Glutamatergic neuron (in vitro differentiated cells): ENCODE measurements around the gene ADGRB3. TPM values are rescaled to one million over a fixed set of nuclear protein-coding genes. Genes with fewer than 3 reads are reported as not detected.

Experiments used
- DNase-seq: peaks from one replicate; pipeline ENCODE4 v3.0.0; 2022
- H3K27ac Mint-ChIP-seq: one replicate; pipeline ENCODE4 v1.8.0; 2020; ENCODE audit warnings: mild to moderate bottlenecking, mixed read lengths, inconsistent platforms; ENCODE audit not compliant: unreplicated experiment
- H3K27me3 Mint-ChIP-seq: one replicate; pipeline ENCODE4 v1.8.0; 2020; ENCODE audit warnings: mild to moderate bottlenecking, moderate library complexity, mixed read lengths, inconsistent platforms; ENCODE audit not compliant: unreplicated experiment
- H3K36me3 Mint-ChIP-seq: one replicate; pipeline ENCODE4 v1.8.0; 2020; ENCODE audit warnings: mild to moderate bottlenecking, mixed read lengths, inconsistent platforms; ENCODE audit not compliant: unreplicated experiment
- H3K4me1 Mint-ChIP-seq: one replicate; pipeline ENCODE4 v1.8.0; 2020; ENCODE audit warnings: mild to moderate bottlenecking, low read depth, mixed read lengths, inconsistent platforms; ENCODE audit not compliant: unreplicated experiment
- H3K4me3 Mint-ChIP-seq: one replicate; pipeline ENCODE4 v1.8.0; 2020; ENCODE audit warnings: mild to moderate bottlenecking, mixed read lengths, inconsistent platforms; ENCODE audit not compliant: unreplicated experiment
- H3K9me3 Mint-ChIP-seq: one replicate; pipeline ENCODE4 v1.8.0; 2020; ENCODE audit warnings: mild to moderate bottlenecking, moderate library complexity, mixed read lengths, inconsistent platforms; ENCODE audit not compliant: unreplicated experiment
- CTCF ChIP-seq: fragments of 200-600 bp; sonication (generic); IDR thresholded peaks from one replicate; pipeline ENCODE4 v1.5.0; 2021; ENCODE audit not compliant: partially characterized antibody, unreplicated experiment
- total RNA-seq: library from RNA; stranded (reverse); fragmentation: NEBNext Ultra II Directional; extraction: Animal tissue kit (Norgen Biotek cat#: 25700); gene quantifications from one replicate; pipeline ENCODE4 v1.2.1, GENCODE V29; 2021; ENCODE audit not compliant: unreplicated experiment

Gene ADGRB3
- total RNA-seq, 1 donor from 2014 or later = 7.3 TPM

DNA sequence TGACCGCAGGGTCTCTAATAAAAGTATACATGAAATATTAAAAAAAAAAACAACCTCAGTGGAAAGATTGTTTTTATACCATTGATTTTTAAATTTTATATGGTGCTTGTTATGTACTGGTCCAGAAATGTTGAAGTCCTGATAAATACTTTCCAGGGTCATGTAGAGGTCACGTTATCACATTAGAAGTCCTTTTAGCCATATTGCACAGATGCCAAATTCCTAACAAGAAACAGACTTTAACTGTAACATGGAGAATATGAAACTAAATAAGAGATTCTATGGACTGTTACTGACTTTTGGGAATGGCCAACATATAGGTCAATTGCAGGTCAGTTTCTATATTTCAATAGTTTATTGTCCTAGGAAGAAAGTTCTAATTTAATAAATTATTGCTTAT, 89.0 kb downstream of the ADGRB3 start:
- Mint-ChIP-seq H3K9me3 (peaks cover 6% of the 10 kb centered on the region), H3K27me3 (peaks cover 6% of the 10 kb centered on the region), H3K4me3 (no peak overlapping the region), H3K36me3 (no peaks in the 10 kb centered on the region), H3K27ac (no peak overlapping the region), H3K4me1 (peaks cover 47% of the 10 kb centered on the region)
- no peak for TF ChIP-seq CTCF
- no peak for DNase-seq

DNA sequence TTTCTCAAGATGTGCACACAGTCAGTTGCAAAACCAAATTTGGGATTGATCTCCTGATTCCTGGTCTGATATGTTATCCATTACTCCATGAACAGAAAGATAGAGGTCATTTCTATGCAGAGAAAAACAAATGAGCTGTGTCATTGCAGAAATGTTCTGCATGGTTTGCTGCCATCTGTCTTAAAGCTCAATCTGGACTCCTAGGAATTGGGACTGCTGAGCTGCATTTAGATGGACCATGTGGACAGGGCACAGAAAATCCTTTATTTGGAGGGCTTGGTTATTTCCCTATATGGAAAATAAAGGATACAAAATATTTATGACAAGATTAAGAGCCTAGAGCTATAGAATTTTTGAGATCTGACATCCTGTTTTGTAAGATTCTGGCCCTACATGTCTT, 91.3 kb downstream of the ADGRB3 start:
- no peaks in the 10 kb centered on the region for H3K36me3 Mint-ChIP-seq
- H3K27ac Mint-ChIP-seq = peak overlapping the region; percentile 92
- TF ChIP-seq CTCF = no peak
- H3K4me3 Mint-ChIP-seq = peak overlapping the region; percentile 70
- peaks cover 6% of the 10 kb centered on the region for H3K9me3 Mint-ChIP-seq
- peaks cover 6% of the 10 kb centered on the region for H3K27me3 Mint-ChIP-seq
- peaks cover 54% of the 10 kb centered on the region for H3K4me1 Mint-ChIP-seq
- no peak for DNase-seq

- no peak for DNase-seq
- Mint-ChIP-seq H3K9me3 (peaks cover 6% of the 10 kb centered on the region), H3K27ac (peak overlapping the region; percentile 92), H3K27me3 (peaks cover 6% of the 10 kb centered on the region), H3K4me1 (peaks cover 54% of the 10 kb centered on the region), H3K36me3 (no peaks in the 10 kb centered on the region), H3K4me3 (peak overlapping the region; percentile 70)
- TF ChIP-seq CTCF = no peak
Measured at GRCh38 chr6:68726992-68727391, 91.9 kb downstream of the ADGRB3 start.

DNA sequence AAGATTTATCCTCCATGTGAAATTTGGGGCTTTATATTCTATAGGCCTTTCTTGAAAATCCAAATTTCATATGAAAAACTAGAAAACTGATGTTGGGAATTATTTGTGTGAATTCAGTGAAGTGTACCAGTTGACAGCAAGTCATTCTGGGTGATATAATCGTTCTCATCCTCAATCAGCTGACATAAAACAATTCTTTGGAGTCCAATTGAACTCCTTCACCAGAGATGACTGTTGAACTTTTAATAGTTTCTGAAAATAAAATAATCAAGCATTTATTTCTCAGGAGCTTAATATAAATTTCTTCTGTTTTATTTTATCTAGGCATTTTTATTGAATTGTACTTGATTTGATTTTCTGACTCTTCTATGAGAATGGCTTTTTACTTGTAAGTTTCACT, 92.6 kb downstream of the ADGRB3 start:
- no peak for DNase-seq
- no peak overlapping the region for H3K4me3 Mint-ChIP-seq
- peak overlapping the region; percentile 71 for H3K27ac Mint-ChIP-seq
- peaks cover 6% of the 10 kb centered on the region for H3K27me3 Mint-ChIP-seq
- H3K9me3 Mint-ChIP-seq = peaks cover 6% of the 10 kb centered on the region
- no peak for TF ChIP-seq CTCF
- H3K36me3 Mint-ChIP-seq = no peaks in the 10 kb centered on the region
- H3K4me1 Mint-ChIP-seq = peaks cover 52% of the 10 kb centered on the region

- H3K27ac Mint-ChIP-seq = peak overlapping the region; percentile 71
Measured at GRCh38 chr6:68728159-68728979, 93.3 kb downstream of the ADGRB3 start.

More at GRCh38 chr6:68728159-68728979, 93.3 kb downstream of the ADGRB3 start:
- TF ChIP-seq CTCF = no peak
- peaks cover 4% of the 10 kb centered on the region for H3K9me3 Mint-ChIP-seq
- peaks cover 48% of the 10 kb centered on the region for H3K4me1 Mint-ChIP-seq
- peaks cover 6% of the 10 kb centered on the region for H3K27me3 Mint-ChIP-seq
- no peaks in the 10 kb centered on the region for H3K36me3 Mint-ChIP-seq
- no peak for DNase-seq
- no peak overlapping the region for H3K4me3 Mint-ChIP-seq
